ENCODE data around the gene PHACTR1.
A peak's percentile ranks its signal among the peaks of the same experiment; 100 is the strongest.
"Not testable (repeated sequence)": the region's sequence is repeated elsewhere in the genome, so short reads cannot be mapped to it uniquely, and the experiment has no call there.

Gene PHACTR1

DNA sequence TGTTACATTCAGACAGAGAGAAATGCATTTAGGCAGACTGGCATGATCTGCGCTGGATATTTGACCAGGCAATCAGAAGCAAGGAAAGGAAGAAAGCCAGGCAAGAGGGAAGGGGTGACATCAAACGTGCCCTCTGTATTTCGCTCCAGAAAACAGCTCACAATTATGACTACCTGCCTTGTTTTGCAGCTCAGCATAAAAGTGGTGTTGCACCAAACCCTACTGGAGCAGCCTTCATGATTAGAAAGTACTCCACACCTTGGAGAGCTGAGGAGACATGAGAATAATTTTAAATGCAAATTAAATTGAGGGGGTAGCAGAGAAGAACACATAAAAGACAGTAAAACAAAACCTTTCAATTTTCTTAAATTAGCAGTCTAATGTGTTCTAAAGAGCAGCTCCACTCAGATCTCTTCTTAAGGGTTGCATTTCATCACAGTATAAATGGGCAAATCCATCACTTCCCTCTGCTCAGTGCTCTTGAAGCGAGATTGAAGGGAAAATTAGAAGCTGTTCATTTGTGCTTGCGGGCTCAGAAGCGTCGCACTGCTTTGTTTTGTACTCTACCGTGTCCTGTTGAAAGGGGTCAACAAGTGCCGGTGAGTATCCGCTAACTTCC is at the start of gene PHACTR1:
TSS of gene PHACTR1 (plus strand) at position 470 of the 619 bp plus-strand sequence.
- DNase-seq, result peak in 1 of 51 donors; percentile 35

GRCh38 chr6:12666886-12667285 is 49.7 kb upstream of the PHACTR1 start:
- DNase-seq, result no peak

DNA sequence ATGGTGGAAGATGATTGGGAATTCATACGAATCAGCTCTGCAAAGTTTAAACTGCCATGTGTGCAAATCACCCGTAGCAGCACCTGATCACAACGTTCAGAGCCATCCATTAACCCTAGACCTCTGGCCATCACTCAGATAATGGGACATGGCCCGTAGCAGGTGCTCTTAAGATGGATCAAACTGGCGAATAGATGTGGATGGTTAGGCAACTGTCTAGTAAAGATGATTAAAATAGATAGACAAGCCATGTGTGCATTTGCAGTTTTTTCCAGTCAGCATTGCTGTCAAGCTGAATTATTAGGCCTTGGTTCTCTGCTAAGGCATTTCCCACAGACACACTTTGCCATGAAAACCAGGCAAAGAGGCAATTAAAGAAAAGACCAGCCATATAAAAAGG is 40.6 kb upstream of the PHACTR1 start:
- no peak for DNase-seq

GRCh38 chr6:12679341-12679740 is 37.2 kb upstream of the PHACTR1 start:
- no peak for DNase-seq

DNA sequence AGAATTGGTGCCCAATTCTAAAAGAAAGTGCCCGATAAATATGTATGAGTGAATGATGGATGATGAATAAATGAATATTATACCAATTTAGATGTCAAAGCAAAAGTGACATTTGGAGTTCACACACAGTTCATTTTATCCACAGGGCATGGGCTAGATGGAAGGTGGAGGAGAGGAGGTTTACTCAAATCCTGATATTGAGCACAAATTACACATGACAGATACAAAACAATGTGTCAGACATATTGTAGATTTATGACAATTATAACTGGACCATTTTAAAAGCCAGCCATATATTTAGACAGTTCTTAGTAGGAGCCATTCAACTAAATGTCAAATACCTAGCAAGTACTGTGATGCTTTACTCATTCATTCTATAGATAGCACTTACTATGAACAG is 23.4 kb upstream of the PHACTR1 start:
- no peak for DNase-seq

- DNase-seq, result no peak
Observed at GRCh38 chr6:12698298-12698697, 18.3 kb upstream of the PHACTR1 start.

DNA sequence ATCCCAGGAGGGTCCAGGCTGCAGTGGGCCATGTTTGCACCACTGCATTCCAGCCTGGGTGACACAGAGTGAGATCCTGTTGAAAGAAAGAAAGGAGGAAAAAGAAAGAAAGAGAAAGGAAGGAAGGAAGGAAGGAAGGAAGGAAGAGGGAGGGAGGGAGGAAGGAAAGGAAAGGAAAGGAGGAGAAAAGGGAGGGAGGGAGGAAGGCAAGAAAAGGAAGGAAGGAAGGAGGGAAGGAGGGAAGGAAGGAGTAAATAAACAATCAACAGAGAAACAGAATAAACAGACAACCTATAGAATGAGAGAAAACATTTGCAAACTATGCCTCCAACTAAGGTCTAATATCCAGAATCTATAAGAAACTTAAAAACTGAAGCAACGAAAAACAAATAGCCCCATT is 11.6 kb upstream of the PHACTR1 start:
- no peak for DNase-seq

GRCh38 chr6:12709116-12709515 is 7.5 kb upstream of the PHACTR1 start:
- no peak for DNase-seq

- peak in 1 of 51 donors; percentile 8 for DNase-seq
Observed at GRCh38 chr6:12709556-12710232, 6.9 kb upstream of the PHACTR1 start.

DNA sequence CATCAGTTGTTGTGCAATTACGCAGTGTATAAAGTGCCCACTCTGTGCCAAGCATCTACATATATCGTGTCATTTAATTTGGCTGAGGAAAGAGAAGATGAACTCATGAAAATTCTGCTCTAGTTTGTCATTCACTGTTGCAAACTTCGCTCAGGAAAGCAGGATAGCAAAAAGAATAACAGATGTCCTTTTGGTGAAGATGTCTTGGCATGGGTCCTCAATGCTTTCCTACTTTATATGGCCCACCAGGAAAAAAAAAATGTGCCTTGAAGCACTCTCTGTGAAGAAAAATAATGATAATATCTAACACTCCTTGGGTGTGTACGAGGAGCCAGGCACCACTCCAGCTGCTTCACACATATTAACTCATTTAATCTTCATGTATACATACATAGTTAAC is 5.6 kb upstream of the PHACTR1 start:
- DNase-seq, result no peak

GRCh38 chr6:12714022-12714421 is 2.5 kb upstream of the PHACTR1 start:
- no peak for DNase-seq

GRCh38 chr6:12715437-12715836 is 1.1 kb upstream of the PHACTR1 start:
- peak in 1 of 51 donors; percentile 55 for DNase-seq

DNA sequence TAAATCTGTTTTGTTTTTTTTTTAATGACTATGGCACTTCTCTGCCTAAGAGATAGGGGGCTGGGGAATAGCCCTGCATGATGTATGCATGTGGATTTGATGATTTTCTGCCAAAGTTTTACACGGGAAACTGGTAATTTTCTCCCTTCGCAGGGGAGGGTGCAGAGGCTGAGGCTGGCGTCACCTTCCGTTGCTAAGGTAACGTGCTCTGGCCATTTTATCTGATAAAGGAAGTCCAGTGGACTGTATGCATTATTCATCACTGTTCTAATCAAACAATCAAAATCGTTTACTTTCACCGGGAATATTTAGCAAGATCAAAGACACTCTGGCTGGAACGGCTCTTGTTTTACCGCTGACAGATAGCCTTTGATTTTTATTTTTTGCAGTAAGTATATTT is 789 bp downstream of the PHACTR1 start:
- DNase-seq, result peak in 2 of 51 donors; percentile 5 to 25

GRCh38 chr6:12718015-12718414 is 1.4 kb downstream of the PHACTR1 start:
- DNase-seq, result peak in 1 of 51 donors; percentile 31

- no peak for DNase-seq
Observed at GRCh38 chr6:12719017-12719416, 2.5 kb downstream of the PHACTR1 start.

- peak in 1 of 51 donors; percentile 43 for DNase-seq
Observed at GRCh38 chr6:12720310-12720709, 3.7 kb downstream of the PHACTR1 start.

- no peak for DNase-seq
Observed at GRCh38 chr6:12725263-12725662, 8.7 kb downstream of the PHACTR1 start.

- no peak for DNase-seq
Observed at GRCh38 chr6:12729467-12729866, 12.9 kb downstream of the PHACTR1 start.

- DNase-seq, result not testable (repeated sequence)
Observed at GRCh38 chr6:12730809-12731208, 14.2 kb downstream of the PHACTR1 start.

DNA sequence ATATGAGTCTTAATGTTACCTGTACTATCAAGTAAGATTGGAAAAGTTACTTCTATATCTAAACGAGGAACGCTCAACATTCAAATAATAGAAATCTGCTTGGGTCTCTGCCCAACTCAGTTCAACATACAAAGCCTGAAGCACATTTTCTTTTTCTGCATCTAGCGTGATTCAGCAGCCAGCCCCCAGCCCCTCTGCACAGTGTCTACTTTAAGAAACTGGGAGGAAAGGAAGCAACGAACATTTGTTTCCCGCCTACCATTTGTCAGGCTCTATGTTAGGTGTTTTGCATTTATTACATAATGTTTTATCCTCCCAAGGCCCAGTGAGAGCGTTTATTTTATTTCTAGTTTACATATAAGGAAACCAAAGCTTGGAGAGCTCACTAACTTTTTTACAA is 17.3 kb downstream of the PHACTR1 start:
- DNase-seq, result no peak

- no peak for DNase-seq
Observed at GRCh38 chr6:12735786-12736185, 19.2 kb downstream of the PHACTR1 start.

DNA sequence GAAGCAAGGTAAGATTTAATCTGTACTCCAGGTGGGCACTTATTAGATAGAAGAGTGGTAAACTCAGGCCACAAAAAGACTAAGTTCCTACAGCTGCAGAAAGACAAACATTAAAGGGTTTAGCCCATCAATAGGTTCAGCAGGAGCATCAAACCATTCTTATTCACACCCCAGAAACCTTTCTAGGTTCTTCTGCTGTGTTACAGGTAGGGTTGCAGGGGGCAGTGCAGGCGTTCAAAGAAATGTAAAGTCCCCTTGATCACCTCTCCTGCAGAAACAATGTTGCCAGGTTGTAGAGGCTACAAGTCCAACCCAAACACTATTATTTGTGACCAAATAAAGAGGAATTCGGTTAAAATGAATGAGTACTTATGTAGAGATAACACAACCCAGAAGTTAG is 31.8 kb downstream of the PHACTR1 start:
- no peak for DNase-seq

GRCh38 chr6:12748815-12749521 is 32.4 kb downstream of the PHACTR1 start:
- peak in 8 of 51 donors; percentile 1 to 17 (median 10) for DNase-seq
